Colonic mucosa (tissue), 4 donors: Measurements from ENCODE around the gene SLC9C2. TPM values are rescaled to one million over a fixed set of nuclear protein-coding genes. Genes with fewer than 3 reads are reported as not detected.

Source experiments
- DNase-seq: peaks from one replicate; pipeline ENCODE4 v3.0.0-alpha.2; 2020
- H3K27ac ChIP-seq: fragments of 200-600 bp; one replicate; pipeline ENCODE4 v1.8.0; 2021
- H3K27me3 ChIP-seq: fragments of 200-600 bp; one replicate; pipeline ENCODE4 v1.8.0; 2021
- H3K36me3 ChIP-seq: fragments of 200-600 bp; one replicate; pipeline ENCODE4 v1.8.0; 2021
- H3K4me1 ChIP-seq: fragments of 200-600 bp; one replicate; pipeline ENCODE4 v1.8.0; 2021; ENCODE audit warnings: mild to moderate bottlenecking
- H3K4me3 ChIP-seq: fragments of 200-600 bp; one replicate; pipeline ENCODE4 v1.8.0; 2021
- H3K9ac ChIP-seq, 2 donors: one replicate each; pipeline ENCODE4 v1.7.0; 2013; ENCODE audit warnings: control low read depth in 2 of 2, low read depth in 2 of 2, low read length in 2 of 2
- H3K9me3 ChIP-seq: fragments of 200-600 bp; one replicate; pipeline ENCODE4 v1.8.0; 2021
- intact Hi-C: fragments of 100-400 bp; cut with DNase I; formaldehyde crosslinking; loops from one replicate; pipeline ENCODE4 v1.14.1; 2022
- total RNA-seq, 2 donors: library from RNA; stranded (reverse); fragmentation: NEBNext Ultra II Directional in 1 of 2; extraction: Animal tissue kit (Norgen Biotek cat#: 25700) in 1 of 2; gene quantifications; one replicate each; pipeline ENCODE4 v1.2.1, GENCODE V29; 2021
- TF ChIP-seq, protein P1 (sequence below): fragments of 200-600 bp; IDR thresholded peaks from one replicate; pipeline ENCODE4 v1.8.0; 2022; ENCODE audit warnings: antibody characterized with exemption, mild to moderate bottlenecking
- donor health status: healthy.
- donor health status: DM: no; HTN: no; CAD: no.
- donor health status: DM: no; HTN: no; CAD: no.

The SLC9C2 gene
- total RNA-seq, 2 donors from 2014 or later = not detected

DNA sequence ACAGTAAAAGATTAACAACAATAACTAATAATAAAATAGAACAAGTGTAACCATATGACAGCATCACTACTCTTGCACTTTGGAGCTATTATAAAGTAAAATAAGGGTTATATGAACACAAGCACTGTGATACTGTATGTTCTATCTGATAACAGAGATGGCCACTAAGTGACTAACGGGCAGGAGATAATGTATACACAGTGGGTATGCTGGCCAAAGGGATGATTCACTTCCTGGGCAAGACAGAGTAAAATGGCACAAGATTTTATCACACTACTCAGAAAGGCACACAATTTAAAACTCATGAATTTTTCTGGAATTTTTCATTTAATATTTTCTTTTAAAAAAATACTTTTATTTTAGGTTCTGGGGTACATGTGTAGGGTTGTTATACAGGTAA, 12.3 kb downstream of the SLC9C2 start:
- Histone ChIP-seq H3K9me3 (no peaks in the 10 kb centered on the region), H3K9ac (no peak overlapping the region), H3K4me1 (no peaks in the 10 kb centered on the region), H3K4me3 (no peak overlapping the region), H3K36me3 (no peaks in the 10 kb centered on the region), H3K27ac (no peak overlapping the region), H3K27me3 (no peaks in the 10 kb centered on the region)
- intact Hi-C loops = no loop called here
- TF ChIP-seq, protein P1, sequence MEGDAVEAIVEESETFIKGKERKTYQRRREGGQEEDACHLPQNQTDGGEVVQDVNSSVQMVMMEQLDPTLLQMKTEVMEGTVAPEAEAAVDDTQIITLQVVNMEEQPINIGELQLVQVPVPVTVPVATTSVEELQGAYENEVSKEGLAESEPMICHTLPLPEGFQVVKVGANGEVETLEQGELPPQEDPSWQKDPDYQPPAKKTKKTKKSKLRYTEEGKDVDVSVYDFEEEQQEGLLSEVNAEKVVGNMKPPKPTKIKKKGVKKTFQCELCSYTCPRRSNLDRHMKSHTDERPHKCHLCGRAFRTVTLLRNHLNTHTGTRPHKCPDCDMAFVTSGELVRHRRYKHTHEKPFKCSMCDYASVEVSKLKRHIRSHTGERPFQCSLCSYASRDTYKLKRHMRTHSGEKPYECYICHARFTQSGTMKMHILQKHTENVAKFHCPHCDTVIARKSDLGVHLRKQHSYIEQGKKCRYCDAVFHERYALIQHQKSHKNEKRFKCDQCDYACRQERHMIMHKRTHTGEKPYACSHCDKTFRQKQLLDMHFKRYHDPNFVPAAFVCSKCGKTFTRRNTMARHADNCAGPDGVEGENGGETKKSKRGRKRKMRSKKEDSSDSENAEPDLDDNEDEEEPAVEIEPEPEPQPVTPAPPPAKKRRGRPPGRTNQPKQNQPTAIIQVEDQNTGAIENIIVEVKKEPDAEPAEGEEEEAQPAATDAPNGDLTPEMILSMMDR = no peak
- no peak for DNase-seq

DNA sequence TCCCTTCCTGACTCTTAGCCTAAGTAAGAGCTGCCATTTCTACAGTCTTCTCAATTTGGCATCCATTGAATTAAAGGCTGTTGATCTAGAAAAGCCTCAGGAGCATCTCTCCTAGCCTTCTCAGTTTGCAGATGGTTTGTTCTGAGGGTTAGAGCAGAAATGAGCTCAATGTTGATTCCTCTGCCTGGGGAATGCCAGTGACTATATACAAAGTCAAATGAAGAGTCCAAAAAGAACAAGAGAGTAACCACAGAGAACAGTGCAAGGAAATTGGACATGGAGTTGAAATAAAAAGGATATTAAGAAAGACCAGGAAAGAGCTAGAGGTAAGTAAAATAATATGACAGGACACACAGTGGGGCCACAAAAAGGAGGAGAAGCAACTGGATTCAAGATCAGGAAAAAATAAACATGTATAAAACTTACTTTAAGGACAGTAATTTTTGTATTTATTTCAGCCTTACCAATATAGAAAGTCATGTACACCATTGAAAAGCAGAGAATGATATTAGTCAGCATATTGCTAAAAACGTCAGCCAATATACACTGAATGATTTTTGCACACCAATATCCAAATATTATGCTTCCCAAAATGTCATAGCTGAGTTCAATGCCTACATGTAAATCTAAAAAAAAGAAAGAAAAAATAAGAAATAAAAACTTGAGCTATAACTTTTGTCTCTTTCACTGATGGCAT, 21.3 kb downstream of the SLC9C2 start:
- DNase-seq = no peak
- no peak overlapping the region for H3K9ac ChIP-seq

DNA sequence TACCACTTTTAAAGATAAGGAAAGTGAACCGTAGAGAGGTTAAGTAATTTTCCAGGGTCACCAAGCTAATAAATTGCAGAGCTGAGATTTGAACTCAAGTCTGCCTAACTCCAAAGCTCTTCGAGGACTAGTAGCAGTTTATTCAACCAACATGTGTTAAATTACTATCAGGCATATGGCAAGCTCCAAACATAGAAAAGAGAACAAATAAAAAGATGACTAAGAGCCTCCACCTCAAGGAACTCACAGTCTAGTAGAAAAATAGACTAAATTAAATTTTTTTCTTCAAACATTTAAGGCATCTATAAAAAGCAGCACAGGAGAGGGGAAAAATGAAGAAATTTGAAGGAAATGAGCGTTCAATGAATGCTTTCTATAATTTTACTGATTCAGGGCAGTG, 22.2 kb downstream of the SLC9C2 start:
- Histone ChIP-seq H3K9me3 (no peaks in the 10 kb centered on the region), H3K27ac (no peak overlapping the region), H3K9ac (no peak overlapping the region), H3K36me3 (no peaks in the 10 kb centered on the region), H3K4me1 (no peaks in the 10 kb centered on the region), H3K4me3 (no peak overlapping the region), H3K27me3 (no peaks in the 10 kb centered on the region)
- TF ChIP-seq, protein P1 = no peak
- intact Hi-C loops = no loop called here
- DNase-seq = no peak

More for the DNA sequence above, 21.3 kb downstream of the SLC9C2 start:
- no peak overlapping the region for H3K27ac ChIP-seq
- no peaks in the 10 kb centered on the region for H3K36me3 ChIP-seq
- H3K4me3 ChIP-seq = no peak overlapping the region
- intact Hi-C loops = no loop called here
- TF ChIP-seq, protein P1 = no peak
- H3K9me3 ChIP-seq = no peaks in the 10 kb centered on the region
- H3K4me1 ChIP-seq = no peaks in the 10 kb centered on the region
- no peaks in the 10 kb centered on the region for H3K27me3 ChIP-seq

DNA sequence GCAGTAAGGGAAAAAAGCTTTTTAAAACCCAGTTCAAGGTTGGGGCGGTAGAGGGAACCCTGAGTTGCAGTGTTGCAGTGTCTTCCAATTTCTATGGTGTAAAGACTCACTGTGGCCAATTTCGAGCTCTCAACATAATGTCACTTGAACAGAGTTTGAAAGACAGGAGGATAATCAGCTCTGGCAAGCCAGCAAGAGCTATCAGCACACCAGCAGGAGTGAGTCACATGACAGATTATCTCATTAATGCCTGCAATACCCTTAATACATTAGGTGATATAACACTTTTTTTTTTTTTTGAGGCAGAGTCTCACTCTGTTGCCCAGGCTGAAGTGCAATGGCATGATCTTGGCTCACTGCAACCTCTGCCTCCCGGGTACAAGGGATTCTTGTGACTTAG, 22.8 kb downstream of the SLC9C2 start:
- no peaks in the 10 kb centered on the region for H3K27me3 ChIP-seq
- H3K36me3 ChIP-seq = no peaks in the 10 kb centered on the region
- no peak overlapping the region for H3K9ac ChIP-seq
- no peaks in the 10 kb centered on the region for H3K9me3 ChIP-seq
- DNase-seq = no peak
- no peak overlapping the region for H3K4me3 ChIP-seq
- intact Hi-C loops = no loop called here
- no peak overlapping the region for H3K27ac ChIP-seq
- TF ChIP-seq, protein P1 = no peak
- no peaks in the 10 kb centered on the region for H3K4me1 ChIP-seq

DNA sequence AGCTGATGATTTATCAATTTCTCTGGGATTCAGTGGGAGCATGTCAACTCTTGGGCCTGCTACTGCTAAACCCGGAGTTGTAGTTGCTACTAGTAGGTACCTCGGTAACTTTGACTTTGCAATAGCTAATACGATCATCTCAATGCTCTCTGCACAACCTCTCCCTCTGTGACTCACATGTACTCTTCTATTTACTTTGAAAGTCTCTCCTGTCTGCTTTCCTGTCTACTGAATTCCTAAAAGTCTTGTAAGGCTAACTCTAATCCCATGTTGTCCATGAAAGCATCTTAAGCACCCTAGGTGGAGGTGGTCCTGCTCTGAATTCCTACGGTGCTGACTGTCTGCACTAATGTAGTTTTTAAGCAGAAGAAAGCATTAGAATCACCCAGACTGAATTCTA, 29.3 kb downstream of the SLC9C2 start:
- Histone ChIP-seq H3K27me3 (no peaks in the 10 kb centered on the region), H3K9me3 (no peaks in the 10 kb centered on the region), H3K4me1 (no peaks in the 10 kb centered on the region), H3K9ac (no peak overlapping the region), H3K36me3 (no peaks in the 10 kb centered on the region), H3K27ac (no peak overlapping the region), H3K4me3 (no peak overlapping the region)
- TF ChIP-seq, protein P1 = no peak
- no peak for DNase-seq
- intact Hi-C loops = no loop called here
